SJSA1 (cell line): ENCODE data around the gene FGF22. TPM values are rescaled to one million over a fixed set of nuclear protein-coding genes. Genes with fewer than 3 reads are reported as not detected.
A peak's percentile ranks its signal among the peaks of the same experiment; 100 is the strongest.
"Not testable (repeated sequence)": the region's sequence is repeated elsewhere in the genome, so short reads cannot be mapped to it uniquely, and the experiment has no call there.

Source experiments
- DNase-seq, 2 experiments: peaks; one replicate each; pipeline ENCODE4 v3.0.0-alpha.2; 2015 to 2020; ENCODE audit warnings: low spot score in 2 of 2, low read depth in 1 of 2
- H3K27ac ChIP-seq: fragments of 250-450 bp; sonication (Bioruptor Pico); 2 replicates; pipeline ENCODE4 v1.5.1; 2020; ENCODE audit warnings: mild to moderate bottlenecking, moderate library complexity
- H3K27me3 ChIP-seq: fragments of 250-450 bp; sonication (Bioruptor Pico); replicated peaks from 2 replicates; pipeline ENCODE4 v1.5.1; 2020; ENCODE audit warnings: mild to moderate bottlenecking, moderate library complexity
- H3K36me3 ChIP-seq: fragments of 250-450 bp; sonication (Bioruptor Pico); 2 replicates; pipeline ENCODE4 v1.5.1; 2020; ENCODE audit warnings: mild to moderate bottlenecking
- H3K4me1 ChIP-seq: fragments of 250-450 bp; sonication (Bioruptor Pico); replicated peaks from 2 replicates; pipeline ENCODE4 v1.6.1; 2021; ENCODE audit warnings: mild to moderate bottlenecking
- H3K4me3 ChIP-seq: fragments of 250-450 bp; sonication (Bioruptor Pico); 2 replicates; pipeline ENCODE4 v1.5.1; 2020; ENCODE audit warnings: mild to moderate bottlenecking
- H3K9me3 ChIP-seq: fragments of 250-450 bp; sonication (Bioruptor Pico); replicated peaks from 2 replicates; pipeline ENCODE4 v1.5.1; 2020; ENCODE audit warnings: mild to moderate bottlenecking
- total RNA-seq: library from RNA; depleted of rRNA; stranded (reverse); fragments of >200 nt; shearing (Covaris generic); gene quantifications from 2 replicates; pipeline ENCODE4 v1.2.3, GENCODE V29; 2014

The FGF22 gene
- total RNA-seq, 1 experiment from 2014 or later = 0.13 TPM

DNA sequence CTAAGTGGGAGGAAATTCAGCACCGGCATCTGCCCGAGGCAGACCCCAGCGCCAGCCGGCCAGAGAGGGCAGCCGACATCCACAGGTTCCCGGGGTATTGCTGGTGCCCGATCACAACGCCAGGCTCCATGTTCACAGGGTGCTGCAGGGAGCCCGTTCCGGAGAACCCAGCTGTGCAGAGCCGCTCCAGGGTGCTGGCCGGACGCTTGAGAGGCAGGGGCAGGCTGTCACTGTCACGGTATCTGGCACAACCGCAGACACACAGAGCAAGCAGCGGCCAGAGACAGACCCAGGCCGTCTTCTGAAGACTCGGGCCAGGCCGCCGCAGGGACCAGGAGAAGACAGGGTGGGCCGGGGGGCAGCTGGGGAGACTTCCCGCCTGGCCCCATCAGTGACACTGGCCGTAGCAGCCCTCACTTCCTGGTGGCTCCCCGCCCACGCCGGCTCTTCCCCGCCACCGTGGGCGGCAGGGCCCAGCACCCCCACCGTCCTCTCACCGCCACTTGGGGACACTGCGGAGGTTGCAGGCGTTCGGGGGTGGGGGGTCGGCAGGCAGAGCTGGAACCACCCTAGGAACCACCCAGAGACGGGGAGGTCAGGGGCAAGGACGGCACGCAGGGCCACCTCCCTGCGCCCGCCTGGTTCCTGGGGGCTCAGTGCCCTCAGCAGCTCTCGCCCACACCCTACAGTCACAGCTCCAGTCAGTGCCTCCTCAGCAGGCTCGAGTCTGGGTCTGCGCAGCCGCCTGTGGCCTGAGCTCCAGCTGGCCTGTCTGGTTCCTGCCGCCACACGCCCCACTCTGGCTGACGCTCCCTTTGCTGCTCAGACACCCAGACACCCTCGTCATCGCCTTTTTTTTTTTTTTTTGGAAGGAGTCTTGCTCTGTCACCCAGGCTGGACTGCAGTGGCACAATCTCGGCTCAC lies 19.5 kb downstream of the FGF22 start:
- Histone ChIP-seq H3K36me3 (peaks cover 71% of the 10 kb centered on the region), H3K4me1 (peaks cover 21% of the 10 kb centered on the region), H3K4me3 (no peak overlapping the region), H3K27me3 (no peaks in the 10 kb centered on the region), H3K9me3 (peaks cover 3% of the 10 kb centered on the region; the same call in 1 of the 2 replicates), H3K27ac (no peak overlapping the region)
- no peak for DNase-seq

DNA sequence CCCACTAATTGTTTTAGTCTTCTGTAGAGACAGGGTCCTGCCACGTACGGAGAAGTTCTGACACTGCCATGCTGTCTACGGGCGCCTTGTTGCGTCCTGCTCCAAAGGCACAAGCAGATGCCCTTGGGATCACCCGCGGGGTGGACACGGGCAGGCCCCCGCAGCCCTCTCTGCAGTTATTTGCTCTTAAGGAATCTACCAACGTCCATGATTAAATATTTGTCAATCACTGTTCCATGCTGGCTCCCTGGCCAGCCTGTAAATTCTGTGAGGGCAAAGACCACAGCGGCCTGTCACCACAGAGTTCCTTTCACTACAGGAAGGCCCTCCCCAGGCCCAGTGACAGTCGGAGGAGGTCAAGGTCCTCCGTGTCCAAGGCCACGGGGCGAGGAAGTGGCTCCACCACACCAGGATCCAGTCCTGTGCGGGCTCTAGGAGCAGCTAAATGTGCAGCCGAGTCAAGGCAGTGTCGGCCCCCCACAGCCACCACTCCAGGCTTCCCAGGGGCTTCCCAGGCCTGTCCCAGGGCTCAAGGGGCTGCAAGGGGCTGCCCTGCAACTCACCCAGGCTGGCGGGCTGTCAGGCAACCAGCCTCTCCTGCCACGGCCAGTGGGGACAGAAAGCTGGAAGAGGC lies 21.2 kb downstream of the FGF22 start:
- peaks cover 31% of the 10 kb centered on the region for H3K4me1 ChIP-seq
- H3K36me3 ChIP-seq = peaks cover 59% of the 10 kb centered on the region
- no peak overlapping the region for H3K27ac ChIP-seq
- peaks cover 3% of the 10 kb centered on the region; the same call in 1 of the 2 replicates for H3K9me3 ChIP-seq
- no peak for DNase-seq
- no peaks in the 10 kb centered on the region for H3K27me3 ChIP-seq
- peak overlapping the region; percentile 100 for H3K4me3 ChIP-seq

DNA sequence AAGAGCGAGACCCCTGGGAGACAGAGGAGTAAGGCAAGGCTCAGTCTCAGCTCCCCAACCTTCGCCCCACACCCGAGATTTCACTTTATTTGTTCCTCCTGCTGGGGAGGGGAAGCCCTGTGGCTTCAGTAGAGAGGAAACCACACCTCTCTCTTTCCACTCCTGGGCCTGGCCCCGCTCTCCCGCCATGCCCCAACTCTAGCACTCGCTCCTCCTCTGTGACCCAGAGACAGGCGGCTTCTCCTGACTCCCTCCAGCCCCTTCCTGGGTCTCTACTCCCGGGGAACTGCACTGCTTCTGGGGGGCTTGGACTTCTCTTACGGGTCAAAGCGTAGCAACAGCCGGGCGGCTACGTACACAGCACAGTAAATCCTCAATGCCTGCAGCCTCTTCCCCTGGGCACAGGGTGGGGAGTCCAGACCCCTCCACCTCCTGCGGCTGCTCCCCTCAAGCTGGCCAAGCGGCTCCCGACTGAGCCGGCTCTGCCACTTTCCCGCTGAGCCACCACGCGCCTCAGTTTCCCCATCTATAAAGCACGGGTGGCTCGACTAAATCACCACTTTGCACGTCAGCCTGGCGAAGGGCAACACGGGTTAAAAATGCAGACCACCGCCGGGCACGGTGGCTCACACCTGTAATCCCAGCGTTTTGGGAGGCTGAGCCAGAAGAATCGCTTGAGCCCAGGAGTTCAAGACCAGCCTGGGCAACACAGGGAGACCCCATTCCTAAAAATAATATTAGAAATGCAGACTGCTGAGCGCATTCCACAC lies 21.9 kb downstream of the FGF22 start:
- no peak for DNase-seq
- H3K27me3 ChIP-seq = no peaks in the 10 kb centered on the region
- H3K27ac ChIP-seq = peak overlapping the region; percentile 81
- H3K9me3 ChIP-seq = peaks cover 3% of the 10 kb centered on the region; the same call in 1 of the 2 replicates
- peak overlapping the region; percentile 100 for H3K4me3 ChIP-seq
- H3K36me3 ChIP-seq = peaks cover 56% of the 10 kb centered on the region
- H3K4me1 ChIP-seq = peaks cover 31% of the 10 kb centered on the region

DNA sequence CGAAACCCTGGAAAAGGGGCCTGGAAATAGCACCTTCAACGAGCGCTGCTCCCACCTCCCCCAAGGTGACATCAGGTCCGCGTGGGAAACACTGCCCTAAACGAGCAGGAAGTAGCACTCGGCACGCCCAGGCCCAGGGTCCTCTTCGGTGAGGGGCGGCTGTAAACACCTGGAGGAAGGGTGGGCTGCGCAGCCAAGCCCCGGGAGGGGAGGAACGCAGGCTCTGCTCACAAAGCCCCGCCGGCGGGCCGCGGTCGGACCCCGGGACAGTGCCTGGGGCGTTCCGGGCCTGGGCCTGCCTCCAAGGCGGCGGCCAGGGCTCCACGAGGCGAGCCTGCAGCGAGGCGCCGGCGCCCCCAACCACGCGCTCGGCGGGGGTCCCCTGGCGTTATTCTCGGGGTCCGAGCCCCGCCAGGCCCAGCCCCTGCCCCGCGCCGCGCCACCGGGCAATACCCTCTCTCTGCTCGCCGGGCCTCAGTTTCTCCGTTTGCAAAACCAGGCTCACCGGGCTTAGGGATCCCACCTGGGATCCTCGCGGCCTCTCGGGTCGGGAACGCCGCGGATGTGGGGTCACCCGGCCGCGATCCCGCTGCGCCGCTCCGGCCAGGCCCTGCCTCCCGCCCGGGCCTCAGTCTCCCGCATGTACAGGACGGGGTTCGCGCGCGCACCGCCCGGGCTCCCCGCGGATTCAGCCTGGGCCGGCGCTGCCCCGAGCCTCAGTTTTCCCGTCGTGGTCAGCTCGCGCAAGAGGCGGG lies 22.7 kb downstream of the FGF22 start:
- H3K27ac ChIP-seq = peak overlapping the region; percentile 81
- peak in 1 of 2 experiments; percentile 47 for DNase-seq
- H3K27me3 ChIP-seq = no peaks in the 10 kb centered on the region
- H3K4me3 ChIP-seq = peak overlapping the region; percentile 100
- peaks cover 31% of the 10 kb centered on the region for H3K4me1 ChIP-seq
- H3K36me3 ChIP-seq = peaks cover 49% of the 10 kb centered on the region
- H3K9me3 ChIP-seq = peaks cover 3% of the 10 kb centered on the region; the same call in 1 of the 2 replicates

DNA sequence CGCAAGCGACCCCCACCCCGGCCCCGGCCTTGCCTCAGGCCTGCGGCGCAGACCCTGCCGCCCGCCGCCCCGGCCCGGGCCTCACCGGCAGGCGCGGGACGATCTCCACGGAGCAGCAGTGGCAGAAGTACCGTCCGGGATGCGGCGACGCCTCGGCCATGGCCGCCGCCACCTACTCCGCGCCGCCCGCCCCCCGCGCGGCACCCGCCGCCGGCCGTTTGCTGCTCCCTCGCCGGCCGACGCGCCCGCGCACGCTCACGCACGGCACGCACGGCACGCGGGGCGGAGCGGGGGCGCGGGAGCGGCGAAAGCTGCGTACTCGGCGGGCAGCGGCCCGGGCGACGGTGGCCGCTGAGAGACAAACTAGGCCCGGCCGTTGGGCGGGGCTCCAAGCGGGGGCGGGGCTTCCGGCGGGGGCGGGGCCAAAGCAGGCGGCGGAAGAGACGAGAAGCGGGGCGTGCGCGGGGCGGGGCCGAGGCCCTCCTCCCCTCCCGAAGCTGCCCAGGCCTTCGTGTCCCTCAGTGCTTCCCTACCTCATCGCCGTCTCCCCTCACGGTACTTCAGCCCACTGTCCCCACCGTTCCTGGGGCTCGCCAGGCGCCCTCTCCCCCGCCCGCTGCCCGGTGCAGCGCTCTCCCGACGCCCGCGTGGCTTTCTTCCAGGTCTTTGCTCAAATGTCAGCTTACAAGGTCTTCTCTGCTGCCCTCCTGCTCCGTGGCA lies 23.4 kb downstream of the FGF22 start, which contains the start of gene RNF126:
Gene RNF126 (minus strand): TSS at position 253 of the 720 bp plus-strand sequence. CDS start 93 bp downstream, at position 160.
- Histone ChIP-seq H3K36me3 (peaks cover 44% of the 10 kb centered on the region), H3K27ac (peak within 1 kb of the TSS; percentile 81), H3K4me1 (peaks cover 31% of the 10 kb centered on the region), H3K9me3 (peaks cover 3% of the 10 kb centered on the region; the same call in 1 of the 2 replicates), H3K4me3 (peak within 1 kb of the TSS; percentile 100), H3K27me3 (no peaks in the 10 kb centered on the region)
- DNase-seq = peak; percentile 83 to 91

DNA sequence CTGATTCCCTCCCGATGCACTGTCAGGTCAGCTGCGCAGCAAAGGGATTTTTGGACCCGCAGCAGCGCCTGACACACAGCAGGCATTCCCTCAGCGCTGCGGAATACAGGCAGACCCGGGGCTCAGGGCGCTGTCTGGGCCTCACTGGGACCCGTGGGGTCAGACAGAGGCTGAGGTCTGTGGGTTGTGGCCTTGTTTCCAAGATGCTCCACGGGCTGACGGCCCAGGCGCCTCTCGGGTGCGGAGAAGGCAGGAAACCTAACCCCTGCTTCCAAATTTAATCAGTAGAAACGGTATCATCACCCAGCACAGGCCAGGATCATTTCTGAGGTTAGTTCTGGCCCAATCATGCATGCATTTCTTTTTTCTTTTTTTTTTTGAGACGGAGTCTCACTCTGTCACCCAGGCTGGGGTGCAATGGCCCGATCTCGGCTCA lies 24.0 kb downstream of the FGF22 start:
- H3K36me3 ChIP-seq = peaks cover 38% of the 10 kb centered on the region
- no peaks in the 10 kb centered on the region for H3K27me3 ChIP-seq
- H3K4me1 ChIP-seq = peaks cover 31% of the 10 kb centered on the region
- H3K4me3 ChIP-seq = peak overlapping the region; percentile 100
- H3K27ac ChIP-seq = peak overlapping the region; percentile 53
- DNase-seq = no peak
- H3K9me3 ChIP-seq = peaks cover 3% of the 10 kb centered on the region; the same call in 1 of the 2 replicates

DNA sequence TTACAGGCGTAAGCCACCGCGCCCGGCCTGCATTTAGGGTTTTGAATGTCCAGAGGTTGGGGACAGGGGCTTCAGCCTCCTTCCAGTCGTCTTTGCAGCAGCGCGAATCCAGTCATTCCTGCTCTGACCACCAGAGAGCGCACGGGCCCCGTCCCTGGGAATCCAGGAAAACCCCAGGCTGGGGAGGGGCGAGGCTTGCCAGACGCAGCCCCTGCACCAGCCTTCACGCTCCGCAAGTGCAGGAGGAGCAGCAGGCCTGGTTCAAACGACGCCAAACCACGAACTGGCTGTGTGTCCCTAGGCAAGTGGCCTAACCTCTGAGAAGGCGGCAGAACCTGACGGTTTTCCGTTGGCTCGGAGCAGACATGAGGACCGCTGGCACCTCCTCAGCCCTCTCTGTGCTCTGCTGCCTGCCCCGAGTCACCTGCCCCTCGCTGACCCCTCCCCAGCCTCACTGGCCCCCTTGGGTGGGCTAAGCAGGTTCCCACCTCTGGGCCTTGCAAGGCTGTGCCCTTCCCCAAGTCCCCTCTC lies 25.3 kb downstream of the FGF22 start:
- no peak overlapping the region for H3K27ac ChIP-seq
- H3K36me3 ChIP-seq = peaks cover 28% of the 10 kb centered on the region
- peaks cover 31% of the 10 kb centered on the region for H3K4me1 ChIP-seq
- H3K4me3 ChIP-seq = no peak overlapping the region
- H3K27me3 ChIP-seq = no peaks in the 10 kb centered on the region
- peaks cover 3% of the 10 kb centered on the region; the same call in 1 of the 2 replicates for H3K9me3 ChIP-seq
- peak; percentile 79 to 89 for DNase-seq

DNA sequence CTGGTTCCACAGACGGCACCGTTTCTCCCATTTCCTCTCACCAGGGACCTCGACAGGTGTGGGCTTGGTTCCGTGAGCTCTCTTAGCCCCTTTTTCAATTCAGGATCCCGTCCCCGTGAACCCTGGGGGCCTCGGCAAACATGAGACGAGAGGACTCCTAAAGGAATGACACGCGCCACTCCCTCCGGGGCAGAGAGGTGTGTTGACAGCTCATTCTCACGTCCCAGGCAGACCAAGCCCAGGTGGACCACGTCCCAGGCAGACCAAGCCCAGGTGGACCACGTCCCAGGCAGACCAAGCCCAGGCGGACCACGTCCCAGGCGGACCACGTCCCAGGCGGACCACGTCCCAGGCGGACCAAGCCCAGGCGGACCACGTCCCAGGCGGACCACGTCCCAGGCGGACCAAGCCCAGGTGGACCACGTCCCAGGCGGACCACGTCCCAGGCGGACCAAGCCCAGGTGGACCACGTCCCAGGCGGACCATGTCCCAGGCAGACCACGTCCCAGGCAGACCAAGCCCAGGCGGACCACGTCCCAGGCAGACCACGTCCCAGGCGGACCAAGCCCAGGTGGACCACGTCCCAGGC lies 27.4 kb downstream of the FGF22 start:
- H3K36me3 ChIP-seq = peaks cover 14% of the 10 kb centered on the region
- DNase-seq, H3K9me3 ChIP-seq, H3K4me3 ChIP-seq, H3K27me3 ChIP-seq, H3K27ac ChIP-seq: not testable (repeated sequence)
- peaks cover 18% of the 10 kb centered on the region for H3K4me1 ChIP-seq

DNA sequence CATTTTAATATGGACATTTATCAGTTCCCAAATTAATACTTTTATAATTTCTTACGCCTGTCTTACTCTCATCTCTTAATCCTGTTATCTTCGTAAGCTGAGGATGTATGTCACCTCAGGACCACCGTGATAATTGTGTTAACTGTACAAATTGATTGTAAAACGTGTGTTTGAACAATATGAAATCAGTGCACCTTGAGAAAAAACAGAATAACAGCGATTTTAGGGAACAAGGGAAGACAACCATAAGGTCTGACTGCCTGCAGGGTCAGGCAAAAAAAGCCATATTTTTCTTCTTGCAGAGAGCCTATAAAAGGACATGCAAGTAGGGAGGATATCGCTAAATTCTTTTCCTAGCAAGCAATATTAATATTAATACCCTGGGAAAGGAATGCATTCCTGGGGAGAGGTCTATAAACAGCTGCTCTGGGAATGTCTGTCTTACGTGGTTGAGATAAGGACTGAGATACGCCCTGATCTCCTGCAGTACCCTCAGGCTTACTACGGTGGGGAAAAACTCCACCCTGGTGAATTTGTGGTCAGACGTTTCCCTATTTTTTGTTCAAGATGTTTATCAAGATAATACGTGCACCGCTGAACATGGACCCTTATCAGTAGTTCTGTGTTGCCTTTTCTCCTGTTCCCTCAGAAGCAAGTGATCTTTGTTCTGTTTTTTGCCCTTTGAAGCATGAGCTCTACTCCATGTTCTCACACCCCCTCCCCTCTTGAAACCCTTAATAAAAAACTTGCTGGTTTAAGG lies 29.2 kb downstream of the FGF22 start:
- not testable (repeated sequence) for H3K9me3 ChIP-seq, H3K4me3 ChIP-seq, H3K27ac ChIP-seq, H3K27me3 ChIP-seq, DNase-seq, H3K36me3 ChIP-seq
- peaks cover 12% of the 10 kb centered on the region for H3K4me1 ChIP-seq

DNA sequence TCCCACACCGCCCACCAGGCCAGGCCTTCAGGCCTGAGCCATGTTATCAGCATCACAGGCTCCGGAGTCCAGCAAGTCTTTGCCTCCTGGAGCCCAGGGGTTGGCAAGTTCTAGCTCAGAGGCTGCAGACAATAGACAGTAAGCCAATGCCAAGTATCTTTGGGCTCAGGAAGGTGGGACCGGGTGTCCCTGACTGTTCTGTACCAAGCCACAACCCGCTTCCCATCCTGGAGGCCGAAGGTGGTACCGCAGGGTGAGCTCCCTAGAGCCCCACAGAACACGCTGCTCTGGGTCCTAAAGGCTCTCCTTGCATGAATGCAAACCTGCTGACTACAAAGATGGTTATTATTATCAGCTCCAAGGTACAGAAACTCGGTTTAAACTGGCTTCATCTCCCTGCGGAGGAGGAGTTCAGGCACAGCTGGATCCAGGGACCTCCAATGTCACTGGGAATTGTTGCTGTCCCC lies 31.0 kb downstream of the FGF22 start:
- Histone ChIP-seq H3K9me3 (no peaks in the 10 kb centered on the region), H3K4me1 (peaks cover 7% of the 10 kb centered on the region), H3K27me3 (no peaks in the 10 kb centered on the region), H3K4me3 (no peak overlapping the region), H3K36me3 (peaks cover 12% of the 10 kb centered on the region), H3K27ac (no peak overlapping the region)
- no peak for DNase-seq
